ENCODE measurements around the gene VAPA. TPM values are rescaled to one million over a fixed set of nuclear protein-coding genes. Genes with fewer than 3 reads are reported as not detected.

VAPA gene
- total RNA-seq, 1 donor from 2014 or later = 130 TPM

GRCh38 chr18:9913151-9913525 lies 678 bp upstream of the VAPA start:
- peaks cover 21% of the 10 kb centered on the region for H3K4me1 Mint-ChIP-seq
- no peak for DNase-seq (ENCODE audit: low spot score in 2 of 2, unreplicated experiment in 2 of 2)
- peaks cover 6% of the 10 kb centered on the region for H3K27me3 Mint-ChIP-seq (ENCODE audit: low read depth)
- no peaks in the 10 kb centered on the region for H3K36me3 Mint-ChIP-seq
- no peak for TF ChIP-seq CTCF (IDR thresholded peaks at IDR 0.05; ENCODE audit: unreplicated experiment)
- H3K4me3 Mint-ChIP-seq = peak overlapping the region; percentile 92
- peak overlapping the region; percentile 95 for H3K27ac Mint-ChIP-seq
- H3K9me3 Mint-ChIP-seq = no peaks in the 10 kb centered on the region

- Mint-ChIP-seq H3K4me3 (peak overlapping the region; percentile 92), H3K4me1 (peaks cover 21% of the 10 kb centered on the region), H3K27me3 (ENCODE audit: low read depth) (peaks cover 2% of the 10 kb centered on the region), H3K36me3 (no peaks in the 10 kb centered on the region), H3K9me3 (no peaks in the 10 kb centered on the region), H3K27ac (peak overlapping the region; percentile 88)
- TF ChIP-seq CTCF (IDR thresholded peaks at IDR 0.05; ENCODE audit: unreplicated experiment) = no peak
- DNase-seq (ENCODE audit: low spot score in 2 of 2, unreplicated experiment in 2 of 2) = no peak
These were observed 443 bp downstream of the VAPA start for GRCh38 chr18:9914334-9914583.

DNA sequence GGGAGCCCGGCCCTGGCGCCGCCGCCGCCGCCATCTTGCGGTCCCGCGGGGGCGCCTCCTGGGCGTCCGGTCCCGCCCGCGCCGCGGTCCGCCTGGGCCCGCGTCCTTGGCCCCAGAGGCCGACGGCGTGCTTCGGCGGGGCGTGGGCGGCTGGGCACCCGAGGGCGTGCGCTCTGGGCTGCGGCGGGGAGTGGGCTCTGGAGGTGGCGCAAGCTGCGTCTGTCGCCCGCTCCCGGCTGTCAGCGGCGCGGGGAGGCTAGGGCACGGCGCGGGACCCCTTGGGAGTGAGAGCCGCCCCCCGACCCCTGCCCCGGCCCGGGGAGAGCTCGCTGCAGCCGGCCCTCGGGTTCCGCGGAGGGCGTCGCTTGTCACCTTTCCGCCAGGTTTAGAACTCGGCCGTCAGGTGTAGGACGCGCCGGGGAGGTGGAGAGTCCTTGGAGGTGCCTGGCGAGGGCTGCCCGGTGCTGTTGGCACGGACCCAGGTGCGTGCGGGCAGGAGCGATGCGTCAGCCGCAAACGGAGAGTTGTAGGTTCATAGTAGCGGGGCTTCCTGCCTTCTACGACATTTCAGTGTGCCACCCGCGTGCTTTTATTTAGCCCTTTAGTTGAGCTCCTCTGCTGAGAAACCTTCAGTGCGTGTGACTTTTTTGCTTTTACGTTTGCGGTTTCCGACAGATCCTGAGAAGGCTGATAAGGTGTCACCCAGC lies 921 bp downstream of the VAPA start:
- Mint-ChIP-seq H3K27ac (peak overlapping the region; percentile 96), H3K4me3 (peak overlapping the region; percentile 83), H3K27me3 (ENCODE audit: low read depth) (no peaks in the 10 kb centered on the region), H3K4me1 (peaks cover 21% of the 10 kb centered on the region), H3K9me3 (no peaks in the 10 kb centered on the region), H3K36me3 (no peaks in the 10 kb centered on the region)
- DNase-seq (ENCODE audit: low spot score in 2 of 2, unreplicated experiment in 2 of 2) = peak; percentile 57 to 81
- no peak for TF ChIP-seq CTCF (IDR thresholded peaks at IDR 0.05; ENCODE audit: unreplicated experiment)

DNA sequence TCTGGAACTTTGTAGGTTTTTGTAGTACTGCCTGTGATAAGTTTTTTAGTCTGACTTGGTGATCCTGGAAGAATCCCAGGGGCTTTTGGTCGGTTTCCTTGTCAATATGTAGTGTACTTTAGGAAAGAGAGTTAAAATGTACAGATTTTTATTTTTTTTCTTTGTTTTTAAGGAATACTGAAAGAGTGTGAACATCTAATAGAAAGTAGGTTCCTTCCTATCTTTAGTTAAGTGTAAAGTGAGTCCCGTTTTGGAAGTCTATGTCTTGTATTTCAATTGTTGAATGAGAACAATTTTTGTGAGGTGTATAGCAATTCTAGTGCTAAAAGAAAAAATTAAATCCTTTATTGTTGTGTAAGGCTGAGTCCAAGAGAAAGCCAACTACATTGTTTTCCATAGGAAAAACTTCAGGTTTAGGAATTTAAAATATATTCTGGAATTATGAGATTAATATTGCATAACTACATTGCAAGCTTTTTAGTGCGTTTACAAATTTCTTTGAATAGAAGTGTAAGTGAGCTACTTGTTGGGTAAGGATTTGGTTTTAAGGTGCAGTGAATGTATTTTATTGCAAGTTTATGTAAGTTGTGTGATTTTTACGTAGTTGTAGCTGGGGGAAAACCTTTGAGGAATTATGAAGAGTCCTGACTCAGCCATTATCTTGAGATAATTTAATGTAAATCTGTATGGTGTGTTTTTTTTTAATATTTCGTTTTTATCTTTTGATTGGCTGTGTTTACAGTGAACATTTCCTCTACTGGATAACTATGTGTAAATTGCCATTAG lies 1.7 kb downstream of the VAPA start:
- no peaks in the 10 kb centered on the region for H3K27me3 Mint-ChIP-seq (ENCODE audit: low read depth)
- no peak for TF ChIP-seq CTCF (IDR thresholded peaks at IDR 0.05; ENCODE audit: unreplicated experiment)
- peak overlapping the region; percentile 96 for H3K27ac Mint-ChIP-seq
- H3K4me3 Mint-ChIP-seq = peak overlapping the region; percentile 83
- no peaks in the 10 kb centered on the region for H3K9me3 Mint-ChIP-seq
- no peaks in the 10 kb centered on the region for H3K36me3 Mint-ChIP-seq
- no peak for DNase-seq (ENCODE audit: low spot score in 2 of 2, unreplicated experiment in 2 of 2)
- H3K4me1 Mint-ChIP-seq = peaks cover 21% of the 10 kb centered on the region

DNA sequence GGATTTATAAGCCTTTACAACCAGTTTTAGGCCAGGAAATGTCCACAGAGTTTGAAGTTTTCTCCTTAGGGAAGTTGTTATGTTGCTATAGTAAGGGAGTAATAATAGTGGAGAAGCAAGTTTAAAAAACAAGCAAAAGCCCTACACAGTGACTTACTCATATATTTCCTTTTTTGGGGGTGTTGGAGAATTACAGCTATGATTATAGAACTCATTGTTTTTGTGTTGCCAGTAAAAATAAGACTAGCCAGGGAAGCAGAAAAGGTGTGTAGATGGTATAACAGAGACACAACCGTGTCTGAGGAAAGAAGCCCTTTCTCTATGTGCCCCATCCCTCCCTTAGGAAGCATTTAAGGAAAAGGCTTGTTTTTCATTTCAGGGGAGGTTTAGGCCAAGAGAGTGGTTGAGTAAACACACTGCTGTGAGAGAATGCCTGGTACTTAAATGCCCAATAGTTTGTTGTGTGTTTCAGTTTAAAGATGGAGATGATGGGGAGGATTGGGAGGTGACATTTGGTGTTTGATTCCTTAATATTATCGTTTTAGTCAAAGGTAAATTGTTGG lies 2.3 kb downstream of the VAPA start:
- DNase-seq (ENCODE audit: low spot score in 2 of 2, unreplicated experiment in 2 of 2) = no peak
- Mint-ChIP-seq H3K4me1 (peaks cover 21% of the 10 kb centered on the region), H3K4me3 (peak overlapping the region; percentile 83), H3K27ac (peak overlapping the region; percentile 96), H3K27me3 (ENCODE audit: low read depth) (no peaks in the 10 kb centered on the region), H3K9me3 (no peaks in the 10 kb centered on the region), H3K36me3 (no peaks in the 10 kb centered on the region)
- TF ChIP-seq CTCF (IDR thresholded peaks at IDR 0.05; ENCODE audit: unreplicated experiment) = no peak

All from mesothelial cell of epicardium (in vitro differentiated cells).